Measurements from ENCODE around the gene DDX3X.
"Not testable (repeated sequence)": the region's sequence is repeated elsewhere in the genome, so short reads cannot be mapped to it uniquely, and the experiment has no call there.

Gene DDX3X

DNA sequence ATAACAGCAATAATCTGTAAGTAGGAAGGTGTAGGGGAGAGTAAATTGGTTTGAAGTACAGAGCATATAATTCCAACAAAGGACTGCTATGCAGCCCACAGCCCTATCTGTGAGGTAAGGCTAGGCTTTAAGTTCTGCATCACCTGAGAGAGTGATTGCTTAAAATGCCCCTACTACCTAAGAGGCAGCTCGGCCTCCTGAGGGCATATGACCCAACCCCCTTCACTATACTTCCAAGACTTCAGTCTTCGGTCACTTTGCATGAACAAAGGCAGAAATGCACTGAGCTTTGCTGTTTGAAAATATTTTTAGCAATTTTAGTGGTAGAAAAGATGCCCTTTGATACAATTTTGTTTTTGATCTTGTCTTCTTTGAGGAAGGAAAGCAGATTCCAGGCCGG is 4.9 kb upstream of the DDX3X start:
- no peak for DNase-seq (ENCODE audit: low spot score)

DNA sequence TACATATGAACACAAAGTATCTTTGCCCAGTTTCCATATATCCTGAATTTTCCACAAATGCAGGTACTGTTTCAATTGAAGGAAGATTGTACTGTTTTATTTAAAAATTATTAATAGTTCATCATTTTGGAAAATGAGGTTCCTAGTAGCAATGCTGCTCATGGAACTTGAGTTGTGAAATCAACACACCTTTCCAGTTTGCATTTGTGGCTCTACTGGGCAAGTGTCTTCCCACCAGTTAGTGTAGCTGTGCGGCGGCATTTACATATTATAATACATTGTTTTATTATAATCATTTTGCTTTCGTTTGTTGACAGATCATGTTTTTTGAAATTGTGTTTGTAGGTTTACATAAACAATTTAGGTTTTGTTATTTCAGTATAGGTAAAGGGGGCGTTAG is 2.0 kb upstream of the DDX3X start:
- no peak for DNase-seq (ENCODE audit: low spot score)

DNA sequence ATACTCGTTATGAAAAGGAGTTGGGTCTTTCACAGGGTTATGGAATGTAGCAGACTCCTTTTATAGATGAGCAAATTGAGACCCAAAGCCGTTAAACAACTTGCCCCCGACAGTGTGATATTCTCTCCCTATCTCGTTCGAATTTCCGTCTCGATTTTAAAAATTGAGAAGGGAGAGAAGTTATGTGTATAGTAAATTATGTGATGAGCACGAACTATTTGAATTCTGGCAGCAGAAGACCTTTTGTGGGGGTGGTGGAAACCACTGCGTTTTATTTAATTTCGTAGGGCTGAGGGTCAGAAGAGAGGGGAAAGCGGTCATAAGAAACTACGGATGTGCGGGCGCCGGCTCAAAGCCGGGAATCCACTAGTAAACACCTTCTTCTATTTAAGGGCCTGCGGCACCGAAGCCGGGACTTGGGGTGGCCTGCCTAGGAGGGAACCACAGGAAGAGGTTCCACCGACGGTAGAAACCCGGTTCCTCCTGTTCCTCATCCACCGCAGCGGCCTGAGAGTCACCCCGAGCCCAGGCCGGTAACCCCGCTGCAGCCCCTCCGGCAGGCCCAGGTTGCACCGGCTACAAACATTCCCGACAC is 1.5 kb upstream of the DDX3X start:
- no peak for DNase-seq (ENCODE audit: low spot score)

DNA sequence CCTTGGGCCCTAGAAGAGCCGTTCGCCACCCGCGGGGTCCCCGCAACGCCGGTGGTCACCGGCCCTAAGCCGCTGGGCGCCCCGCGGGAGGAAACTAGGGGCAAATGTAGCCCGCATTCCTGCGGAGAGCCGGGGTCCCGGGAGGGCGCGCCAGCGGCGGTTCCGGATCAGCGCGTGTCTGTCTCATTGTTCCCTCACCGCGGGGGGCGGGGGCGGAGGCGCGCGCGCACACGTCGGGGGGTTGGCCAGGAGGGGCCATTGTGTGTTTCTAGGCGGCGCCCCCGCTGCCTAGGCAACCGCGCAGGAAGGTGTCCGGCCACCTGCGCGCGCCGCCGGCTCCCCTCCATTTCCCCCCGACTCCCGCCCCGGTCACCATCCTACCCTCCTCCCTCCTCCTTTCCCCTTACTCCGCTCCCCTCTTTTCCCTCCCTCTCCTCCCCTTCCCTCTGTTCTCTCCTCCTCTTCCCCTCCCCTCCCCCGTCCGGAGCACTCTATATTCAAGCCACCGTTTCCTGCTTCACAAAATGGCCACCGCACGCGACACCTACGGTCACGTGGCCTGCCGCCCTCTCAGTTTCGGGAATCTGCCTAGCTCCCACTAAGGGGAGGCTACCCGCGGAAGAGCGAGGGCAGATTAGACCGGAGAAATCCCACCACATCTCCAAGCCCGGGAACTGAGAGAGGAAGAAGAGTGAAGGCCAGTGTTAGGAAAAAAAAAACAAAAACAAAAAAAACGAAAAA is 789 bp upstream of the DDX3X start:
- peak; percentile 62 for DNase-seq (ENCODE audit: low spot score)

DNA sequence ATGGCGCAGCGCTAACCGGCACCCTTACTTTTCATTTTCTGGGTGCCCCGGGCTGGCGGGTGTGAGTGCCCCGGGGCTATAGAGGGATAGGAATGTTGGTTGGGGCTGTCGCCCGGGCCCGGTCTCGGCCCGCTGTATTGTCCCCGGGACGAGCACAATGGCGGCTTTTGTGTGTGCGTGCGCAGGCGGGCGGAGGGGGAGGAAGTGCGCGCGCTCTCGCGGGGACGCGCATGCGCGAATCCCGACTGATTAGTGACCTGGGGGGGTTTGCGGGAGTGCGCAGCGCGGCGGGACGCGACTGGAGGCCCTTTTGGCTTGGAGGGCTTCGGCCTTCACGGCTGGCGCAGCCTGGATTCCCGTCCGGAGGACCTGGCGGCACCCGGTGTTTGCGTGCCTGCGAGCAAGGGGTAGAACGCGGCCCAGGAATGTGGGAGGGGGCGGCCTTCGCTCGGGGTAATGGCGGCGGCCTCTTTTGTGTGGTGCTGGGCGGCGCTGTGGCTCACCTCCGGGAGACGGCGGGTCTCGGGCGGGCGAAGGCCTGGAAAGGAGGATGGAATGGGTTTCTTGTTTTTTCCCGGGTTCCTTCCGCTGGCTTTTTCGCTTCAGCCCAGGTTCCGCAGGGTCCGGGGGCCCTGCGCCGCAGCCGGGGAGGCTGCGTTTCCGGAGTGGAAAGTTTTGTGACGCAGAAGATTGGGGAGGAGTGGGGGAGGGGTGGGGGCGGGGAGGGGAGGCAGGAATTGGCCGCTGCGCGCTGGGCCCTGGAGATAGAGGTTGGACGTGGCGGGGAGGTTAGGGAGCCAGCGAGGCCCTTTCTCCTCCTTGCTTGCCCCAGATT is 618 bp downstream of the DDX3X start:
- DNase-seq (ENCODE audit: low spot score): peak; percentile 36

DNA sequence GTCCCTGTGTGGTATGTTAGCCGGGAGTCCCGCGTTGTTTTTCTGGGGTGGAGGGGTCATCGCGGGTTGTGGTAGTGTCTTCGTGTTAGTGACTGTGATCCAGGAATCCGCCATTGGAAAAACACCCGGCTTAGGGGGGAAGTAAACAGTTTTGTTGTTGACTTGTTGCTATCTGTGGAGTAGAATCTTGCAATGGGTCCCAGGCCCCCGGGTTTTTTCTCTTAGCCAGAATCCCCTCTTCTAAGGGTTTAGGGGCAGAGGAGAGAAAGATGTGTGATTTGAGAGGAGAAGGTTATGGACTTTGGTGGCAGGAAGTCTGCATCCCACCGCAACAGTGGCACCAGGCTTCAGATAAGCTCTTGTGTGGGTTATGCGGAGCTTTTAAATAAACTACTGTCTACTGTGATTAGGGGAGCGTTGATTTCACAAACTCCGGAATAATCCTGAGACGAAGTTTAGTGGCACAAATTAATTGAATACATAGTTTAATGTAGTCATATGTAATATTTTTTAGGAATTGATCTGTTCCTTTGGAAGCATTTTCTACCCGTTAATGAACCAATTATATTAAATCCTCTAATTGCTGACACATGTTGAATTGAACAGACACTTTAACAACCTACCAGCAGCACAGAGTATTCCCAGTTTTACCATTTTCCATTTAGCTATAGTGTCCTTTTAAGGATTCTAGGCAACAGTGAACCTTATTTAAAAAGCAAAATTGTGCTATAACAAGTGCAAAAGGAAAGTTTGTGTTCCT is 1.4 kb downstream of the DDX3X start:
- no peak for DNase-seq (ENCODE audit: low spot score)

DNA sequence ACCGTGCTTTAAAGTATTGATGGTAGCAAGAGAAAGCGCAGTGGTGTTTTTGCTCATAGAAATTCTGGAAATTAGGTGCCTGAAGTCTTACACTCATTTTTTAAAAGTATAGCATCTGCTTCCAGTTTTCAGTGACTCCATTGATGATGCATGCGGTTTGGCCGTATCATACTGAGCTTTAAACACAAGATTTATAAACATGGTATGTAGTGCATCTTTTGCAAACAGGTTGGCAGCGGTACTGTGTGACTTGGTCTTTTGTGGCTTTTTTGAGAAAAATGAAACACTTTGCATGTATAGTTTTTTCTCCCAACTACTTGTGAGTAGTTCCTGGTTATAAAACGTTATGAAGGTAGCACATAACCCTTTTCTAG is 2.0 kb downstream of the DDX3X start:
- DNase-seq (ENCODE audit: low spot score): no peak

DNA sequence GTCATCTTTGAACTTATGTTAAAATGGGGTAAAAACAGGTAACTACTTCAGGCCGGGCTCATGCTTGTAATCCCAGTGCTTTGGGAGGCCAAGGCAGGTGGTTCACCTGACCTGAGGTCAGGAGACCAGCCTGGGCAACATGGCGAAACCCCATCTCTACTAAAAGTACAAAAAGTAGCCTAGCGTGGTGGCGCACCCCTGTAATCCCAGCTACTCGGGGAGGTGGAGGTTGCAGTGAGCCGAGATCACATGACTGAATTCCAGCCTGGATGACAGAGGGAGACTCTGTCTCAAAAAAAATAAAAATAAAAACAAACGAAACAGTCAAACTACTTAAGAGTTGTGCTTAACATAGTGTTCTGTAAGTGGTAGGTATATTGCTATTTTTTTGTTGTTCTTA is 2.5 kb downstream of the DDX3X start:
- no peak for DNase-seq (ENCODE audit: low spot score)

DNA sequence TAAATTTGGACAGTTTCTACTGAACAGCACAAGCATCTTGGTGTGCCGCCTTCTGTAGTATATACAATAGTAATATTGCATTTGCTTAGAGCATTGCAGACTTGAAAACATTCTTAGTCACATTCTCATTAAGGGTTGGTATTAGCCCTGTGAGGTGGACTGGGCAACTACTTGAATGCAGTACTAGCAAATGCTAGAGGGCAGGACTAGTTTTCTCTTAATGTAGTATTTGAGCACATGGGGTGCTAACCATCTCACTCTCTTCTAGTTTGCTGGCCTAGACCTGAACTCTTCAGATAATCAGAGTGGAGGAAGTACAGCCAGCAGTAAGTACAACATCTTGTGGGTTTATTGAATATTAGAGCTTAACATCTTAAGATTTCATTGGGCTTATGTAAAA is 3.2 kb downstream of the DDX3X start:
- no peak for DNase-seq (ENCODE audit: low spot score)

DNA sequence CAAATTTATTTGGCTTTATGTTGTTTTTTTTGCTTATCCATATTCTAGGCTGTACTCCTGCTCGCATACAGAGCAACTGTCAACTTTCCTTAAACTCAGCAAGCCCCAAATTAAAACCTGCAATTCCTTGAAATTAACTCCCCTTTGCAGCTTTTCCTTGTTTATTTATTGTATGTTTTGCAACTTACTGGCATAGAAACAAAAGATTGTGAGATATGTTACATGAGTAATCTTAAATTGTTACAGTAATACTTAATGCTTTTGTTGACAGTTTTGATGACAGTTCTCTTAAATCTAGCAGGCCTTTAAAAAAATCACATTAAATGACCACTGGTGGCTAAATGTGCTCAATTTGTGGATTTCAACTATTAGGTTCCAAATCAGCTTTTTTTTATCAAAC is 4.5 kb downstream of the DDX3X start:
- DNase-seq (ENCODE audit: low spot score): no peak

DNA sequence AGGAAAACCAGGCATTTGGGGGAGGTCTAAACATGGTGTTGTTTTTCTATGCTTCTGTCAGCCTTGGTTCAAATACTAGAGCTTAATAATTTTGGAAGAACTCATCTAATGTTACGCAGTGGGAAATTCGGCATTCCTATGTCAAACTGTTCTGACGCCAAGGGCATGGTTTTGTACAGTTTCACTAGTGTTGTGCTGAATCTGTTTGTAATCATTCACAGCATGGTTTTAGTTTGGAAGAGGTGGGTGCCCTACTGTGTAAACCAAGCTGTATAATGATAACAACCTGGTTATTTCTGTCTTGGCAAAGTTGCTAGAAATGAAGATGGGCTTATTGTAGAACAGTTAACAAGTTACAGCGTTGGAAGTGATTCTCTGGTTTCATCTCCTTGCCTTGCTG is 5.2 kb downstream of the DDX3X start:
- DNase-seq (ENCODE audit: low spot score): no peak

DNA sequence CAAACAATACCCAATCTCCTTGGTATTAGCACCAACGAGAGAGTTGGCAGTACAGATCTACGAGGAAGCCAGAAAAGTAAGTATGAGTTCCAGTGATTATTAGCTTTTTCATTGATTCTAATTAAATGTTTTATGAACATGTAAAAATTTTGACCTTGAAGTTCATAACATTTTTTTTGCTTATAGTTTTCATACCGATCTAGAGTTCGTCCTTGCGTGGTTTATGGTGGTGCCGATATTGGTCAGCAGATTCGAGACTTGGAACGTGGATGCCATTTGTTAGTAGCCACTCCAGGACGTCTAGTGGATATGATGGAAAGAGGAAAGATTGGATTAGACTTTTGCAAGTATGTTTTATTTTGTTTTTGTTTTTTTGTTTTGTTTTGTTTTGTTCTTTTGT is 10.1 kb downstream of the DDX3X start:
- DNase-seq (ENCODE audit: low spot score): no peak

DNA sequence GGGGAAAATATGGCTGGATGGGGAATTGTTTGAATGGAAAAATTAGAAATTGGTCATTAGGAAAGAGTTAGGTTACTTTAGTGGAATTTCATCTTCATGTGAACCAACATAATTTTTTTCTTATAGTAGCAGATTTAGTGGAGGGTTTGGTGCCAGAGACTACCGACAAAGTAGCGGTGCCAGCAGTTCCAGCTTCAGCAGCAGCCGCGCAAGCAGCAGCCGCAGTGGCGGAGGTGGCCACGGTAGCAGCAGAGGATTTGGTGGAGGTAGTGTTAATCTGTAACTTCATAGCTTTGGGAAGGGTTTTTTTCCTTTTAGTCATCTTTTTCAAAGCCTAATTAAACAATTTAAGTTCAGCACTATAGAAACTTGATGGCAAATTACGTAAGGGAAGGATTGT is 13.2 kb downstream of the DDX3X start:
- no peak for DNase-seq (ENCODE audit: low spot score)

DNA sequence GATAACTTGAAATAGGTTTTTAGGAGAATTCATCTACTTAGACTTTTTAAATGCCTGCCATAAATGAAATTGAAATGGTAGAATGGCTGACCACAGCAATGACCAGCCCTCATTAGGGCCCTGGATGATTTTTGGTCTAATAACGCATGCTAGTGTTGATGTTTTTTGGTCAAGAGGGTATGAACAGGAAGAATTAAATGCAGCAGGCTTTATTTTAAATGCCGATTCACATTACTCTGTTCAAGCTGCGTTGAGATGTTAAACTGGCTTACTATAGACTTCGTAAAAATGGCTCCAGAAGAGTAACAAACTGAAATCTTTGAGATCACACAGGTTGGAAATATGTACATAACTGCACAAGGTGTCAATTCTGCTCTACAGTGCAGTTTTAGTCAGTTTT is 14.6 kb downstream of the DDX3X start:
- DNase-seq (ENCODE audit: low spot score): no peak

DNA sequence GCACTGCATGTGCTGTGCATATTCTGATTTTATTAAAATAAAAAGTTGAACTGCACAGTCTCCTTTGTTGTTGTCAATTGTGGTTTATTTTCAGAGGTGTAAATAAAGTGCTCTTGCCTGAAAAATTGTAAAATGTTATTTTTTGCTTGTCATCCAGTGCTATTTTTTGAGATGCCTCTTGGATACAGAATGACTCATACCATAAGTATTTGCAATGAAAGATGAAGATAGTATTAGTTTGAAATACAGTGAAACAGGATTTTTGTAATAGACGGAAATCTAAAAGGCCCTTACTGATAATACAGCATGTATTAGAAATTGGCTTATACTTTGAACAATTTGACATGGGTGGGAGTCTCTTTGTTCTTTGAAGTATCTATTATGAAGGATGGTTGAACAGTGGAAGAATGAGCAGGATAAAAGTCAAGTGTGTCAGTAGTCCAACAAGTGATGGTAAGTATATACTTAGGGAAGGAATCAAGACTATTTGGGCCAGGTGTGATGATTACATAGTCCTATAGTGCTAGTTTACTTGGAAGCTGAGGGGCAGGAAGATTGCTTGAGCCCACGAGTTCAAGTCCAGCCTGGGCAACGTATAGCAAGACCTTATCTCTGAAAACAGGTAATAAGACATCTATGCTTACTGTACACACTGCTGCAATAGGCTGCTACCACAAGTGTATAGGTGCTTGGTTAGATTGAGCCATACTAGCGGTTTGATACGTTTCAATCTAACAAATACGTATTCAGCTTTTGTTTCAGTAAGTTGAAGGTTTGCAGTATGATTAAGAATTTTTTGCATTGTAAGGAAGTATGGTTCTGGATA is 16.4 kb downstream of the DDX3X start:
- DNase-seq (ENCODE audit: low spot score): no peak

DNA sequence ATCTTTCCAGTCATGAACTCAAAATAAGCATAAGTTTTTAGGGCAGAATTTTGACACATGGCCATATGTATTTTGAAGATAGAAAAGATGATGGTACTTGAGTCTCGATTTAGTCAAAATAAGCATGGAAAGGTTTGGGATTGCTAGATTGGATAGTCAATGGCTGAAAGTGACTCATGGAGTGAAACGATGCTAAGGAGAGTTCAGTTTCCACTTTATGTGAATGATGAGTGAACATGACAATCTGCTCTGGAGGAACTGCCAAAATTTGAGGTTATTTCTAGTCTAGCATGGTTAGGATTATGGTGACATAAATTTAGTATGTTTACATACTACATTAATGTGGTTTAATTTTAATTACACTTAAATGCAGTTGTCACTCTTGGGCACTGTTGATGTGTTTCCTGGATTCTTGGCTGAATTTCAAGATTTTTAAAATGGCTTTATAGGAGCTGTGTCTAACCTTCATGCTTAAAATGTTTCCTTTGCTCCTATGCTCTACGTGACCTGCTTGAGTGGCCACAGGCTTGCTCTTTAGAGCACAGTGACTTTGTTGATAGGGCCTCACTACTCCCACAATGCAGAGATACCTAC is 17.1 kb downstream of the DDX3X start:
- no peak for DNase-seq (ENCODE audit: low spot score)

DNA sequence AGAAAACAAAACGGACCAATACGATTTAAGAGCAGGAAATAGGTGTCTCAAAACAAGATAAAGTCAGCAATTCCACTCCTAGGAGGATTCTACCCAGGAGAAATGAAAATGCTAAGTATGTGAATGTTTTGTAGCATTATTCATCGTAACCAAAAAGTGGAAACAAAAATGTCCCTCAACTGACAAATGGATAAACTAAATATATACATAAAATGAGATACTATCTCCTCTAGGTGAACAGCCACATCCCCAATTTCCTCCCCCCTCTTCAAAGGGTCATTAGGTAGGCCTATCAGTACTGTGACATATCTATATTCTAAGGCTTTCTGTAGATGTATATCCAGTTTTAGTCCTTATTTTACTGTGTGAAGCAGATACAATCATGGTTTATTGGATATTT is 18.0 kb downstream of the DDX3X start:
- DNase-seq (ENCODE audit: low spot score): no peak

DNA sequence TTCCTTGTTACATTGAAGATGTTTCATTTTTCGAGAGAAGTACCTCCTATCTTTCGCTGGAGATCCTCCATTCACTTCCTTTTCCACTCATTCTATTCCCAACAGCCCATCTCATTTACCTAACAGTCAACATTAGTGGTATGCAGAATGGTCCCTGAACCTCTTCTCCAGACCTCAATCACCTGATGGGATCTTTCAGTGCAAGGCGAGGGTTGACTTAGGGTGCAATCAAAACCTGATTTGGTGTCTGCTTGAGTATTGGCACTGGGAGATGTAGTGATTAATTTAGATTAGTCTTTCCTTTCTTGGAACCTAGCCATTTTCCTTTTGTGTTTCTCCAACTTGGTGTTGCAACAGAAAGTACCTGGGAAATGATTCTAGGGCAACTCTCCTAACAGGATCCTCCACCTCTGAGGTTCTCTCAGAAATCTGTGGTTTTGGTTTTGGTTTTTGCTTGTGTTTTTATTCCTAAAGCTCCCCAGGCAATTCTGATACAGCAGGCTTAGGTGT is 18.4 kb downstream of the DDX3X start:
- DNase-seq (ENCODE audit: low spot score): no peak

DNA sequence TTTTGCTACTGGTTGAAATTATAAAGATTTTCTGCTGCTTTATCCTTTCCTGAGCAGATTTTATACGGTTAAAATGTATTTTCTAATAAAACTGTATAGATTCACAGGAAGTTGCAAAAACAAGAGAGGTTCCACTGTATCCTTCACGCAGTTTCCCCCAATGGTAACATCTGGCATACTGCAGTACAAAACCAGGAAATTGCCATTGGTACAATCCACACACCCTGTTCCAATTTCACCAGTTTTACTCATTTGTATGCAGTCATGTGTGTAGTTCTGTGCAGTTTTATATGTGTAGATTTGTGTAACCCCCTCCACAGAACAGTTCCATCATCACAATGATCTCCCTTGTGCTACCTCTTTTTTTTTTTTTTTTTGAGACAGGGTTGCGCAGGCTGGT is 20.0 kb downstream of the DDX3X start:
- DNase-seq (ENCODE audit: low spot score): no peak

DNA sequence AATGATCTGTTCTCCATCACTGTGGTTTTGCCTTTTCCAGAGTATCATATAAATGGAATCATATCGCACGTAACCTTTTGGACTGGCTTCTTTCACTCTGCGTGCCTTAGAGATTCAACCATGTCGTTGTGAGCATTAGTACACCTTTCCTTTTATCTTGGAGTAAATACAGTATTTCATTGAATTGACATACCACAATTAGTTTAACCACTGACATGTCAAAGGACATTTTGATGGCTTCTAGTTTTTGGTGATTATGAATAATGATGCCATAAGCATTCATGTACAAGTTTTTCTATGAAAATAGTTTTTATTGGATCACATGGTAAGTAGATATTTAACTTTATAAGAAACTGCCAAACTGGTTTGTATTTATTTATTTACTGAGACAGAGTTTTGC is 35.2 kb downstream of the DDX3X start:
- DNase-seq (ENCODE audit: low spot score): no peak

DNA sequence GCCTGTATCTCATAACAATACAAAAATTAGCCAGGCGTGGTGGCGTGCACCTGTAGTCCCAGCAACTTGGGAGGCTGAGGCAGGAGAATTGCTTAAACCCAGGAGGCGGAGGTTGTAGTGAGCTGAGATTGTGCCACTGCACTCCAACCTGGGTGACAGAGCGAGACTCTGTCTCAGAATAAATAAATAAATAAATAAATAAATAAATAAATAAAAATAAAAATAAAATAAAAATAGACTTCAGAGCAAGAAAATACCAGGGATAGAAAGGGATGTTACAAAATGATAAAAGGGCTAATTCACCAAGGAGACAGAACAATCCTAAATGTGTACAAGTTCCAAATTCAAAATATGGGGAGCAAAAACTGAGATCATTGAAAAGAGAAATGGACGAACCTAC is 37.6 kb downstream of the DDX3X start:
- not testable (repeated sequence) for DNase-seq (ENCODE audit: low spot score)

Measured in HuH-7.5 (cell line).